Activated CD8-positive, alpha-beta memory T cell treated with anti-CD3 and anti-CD28 coated beads, Interleukin-2, amount 50 U/mL, for 1 hour (primary cell): Measurements from ENCODE around the gene KIF3A.

Source experiments
- DNase-seq: peaks from one replicate; pipeline ENCODE4 v3.0.0-alpha.2; 2020; ENCODE audit errors: extremely low read depth

Gene KIF3A

DNA sequence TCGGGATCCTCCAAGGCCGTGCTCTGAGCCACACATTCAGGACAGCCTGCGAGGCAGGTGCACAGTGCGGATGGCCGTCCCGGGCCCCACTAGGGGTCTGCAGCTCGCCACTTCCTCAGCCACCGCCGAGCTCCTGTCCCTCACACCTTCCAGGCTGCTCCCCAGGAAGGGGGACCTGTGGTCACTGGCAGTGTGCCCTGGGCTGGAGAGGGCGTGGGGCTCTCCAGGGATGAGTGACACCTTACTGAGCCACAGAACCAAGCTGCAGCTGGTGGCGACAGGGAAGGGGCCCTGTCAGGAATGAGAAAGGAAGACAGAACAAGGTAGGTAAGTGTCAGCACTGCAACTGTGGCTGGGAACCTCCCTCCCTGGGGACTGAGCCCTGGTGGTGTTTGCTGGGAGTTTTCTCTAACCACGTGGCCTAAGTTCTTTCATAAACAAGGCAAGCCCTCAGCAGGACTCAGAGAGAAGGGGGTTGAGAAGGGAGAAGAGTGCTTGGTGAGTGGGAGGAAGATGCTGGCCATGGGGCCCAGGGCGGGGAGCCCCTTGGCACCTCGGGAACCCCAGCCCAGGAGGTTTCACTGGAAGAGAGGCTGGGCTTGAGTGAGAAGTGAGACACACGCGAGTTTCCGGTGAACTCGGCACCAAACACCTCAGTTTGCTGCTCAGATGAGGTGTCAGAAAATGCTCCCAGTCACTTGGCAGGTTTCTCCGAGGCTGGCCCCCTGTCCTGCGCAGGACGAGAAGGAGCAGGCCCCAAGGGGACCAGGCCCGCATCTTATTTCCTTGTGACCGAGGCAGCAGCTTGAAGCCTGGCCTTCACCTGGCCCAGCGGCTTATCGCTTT lies 74.2 kb downstream of the KIF3A start:
- DNase-seq: no peak

DNA sequence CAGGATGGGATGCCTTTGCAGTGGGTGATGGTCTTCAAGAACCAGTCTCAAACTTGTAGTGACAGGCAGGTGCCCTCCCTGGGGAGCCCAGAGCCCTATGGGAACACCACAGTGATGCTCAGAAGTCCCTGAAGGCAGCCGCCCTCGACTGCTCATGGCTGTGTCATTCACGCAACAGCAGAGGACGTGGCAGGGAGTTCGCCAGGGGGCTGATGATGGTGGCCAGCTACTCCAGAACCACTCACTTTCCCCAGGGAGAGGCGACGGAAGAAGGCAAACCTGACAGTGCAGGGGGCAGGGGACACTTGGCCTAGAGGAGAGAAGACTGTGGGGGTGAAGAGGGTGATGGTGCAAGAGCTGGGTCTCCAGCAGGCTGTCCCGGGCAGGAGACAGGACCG lies 75.3 kb downstream of the KIF3A start:
- DNase-seq: no peak

DNA sequence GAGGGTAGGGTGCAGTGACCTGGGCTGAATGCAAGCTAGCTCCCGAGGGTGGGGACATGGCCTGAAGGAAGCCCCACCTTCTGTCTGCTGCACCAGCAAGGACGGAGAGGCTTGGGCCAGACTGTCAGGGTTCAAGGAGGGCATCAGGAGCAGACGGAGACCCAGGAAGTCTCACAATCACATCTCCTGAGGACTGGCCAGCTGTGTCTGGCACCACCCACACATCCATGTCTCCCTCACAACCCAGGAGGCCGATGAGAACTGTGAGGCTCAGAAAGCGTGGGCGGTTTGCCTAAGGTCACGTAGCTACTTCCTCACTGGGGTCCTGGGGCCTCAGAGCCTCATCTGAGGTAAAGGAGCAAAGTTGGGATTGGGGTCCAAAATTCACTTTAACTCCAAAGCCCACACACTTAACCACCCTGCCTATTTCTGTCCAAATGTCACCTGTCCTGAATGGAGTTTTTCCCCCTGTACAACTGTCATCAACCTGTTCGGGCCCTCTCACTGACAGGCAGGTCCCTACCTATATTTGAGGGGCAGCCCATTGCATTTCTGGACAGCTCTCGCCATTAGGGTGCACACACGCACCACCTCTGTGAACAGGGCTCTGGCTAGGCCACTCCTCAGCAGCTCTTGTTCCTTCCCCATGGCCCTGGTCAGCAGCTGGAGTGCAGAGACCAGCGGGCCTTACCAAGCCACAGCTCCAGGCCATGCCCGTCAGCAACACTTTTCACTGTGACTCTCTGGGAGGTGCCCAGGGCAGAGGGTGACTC lies 75.9 kb downstream of the KIF3A start:
- no peak for DNase-seq

DNA sequence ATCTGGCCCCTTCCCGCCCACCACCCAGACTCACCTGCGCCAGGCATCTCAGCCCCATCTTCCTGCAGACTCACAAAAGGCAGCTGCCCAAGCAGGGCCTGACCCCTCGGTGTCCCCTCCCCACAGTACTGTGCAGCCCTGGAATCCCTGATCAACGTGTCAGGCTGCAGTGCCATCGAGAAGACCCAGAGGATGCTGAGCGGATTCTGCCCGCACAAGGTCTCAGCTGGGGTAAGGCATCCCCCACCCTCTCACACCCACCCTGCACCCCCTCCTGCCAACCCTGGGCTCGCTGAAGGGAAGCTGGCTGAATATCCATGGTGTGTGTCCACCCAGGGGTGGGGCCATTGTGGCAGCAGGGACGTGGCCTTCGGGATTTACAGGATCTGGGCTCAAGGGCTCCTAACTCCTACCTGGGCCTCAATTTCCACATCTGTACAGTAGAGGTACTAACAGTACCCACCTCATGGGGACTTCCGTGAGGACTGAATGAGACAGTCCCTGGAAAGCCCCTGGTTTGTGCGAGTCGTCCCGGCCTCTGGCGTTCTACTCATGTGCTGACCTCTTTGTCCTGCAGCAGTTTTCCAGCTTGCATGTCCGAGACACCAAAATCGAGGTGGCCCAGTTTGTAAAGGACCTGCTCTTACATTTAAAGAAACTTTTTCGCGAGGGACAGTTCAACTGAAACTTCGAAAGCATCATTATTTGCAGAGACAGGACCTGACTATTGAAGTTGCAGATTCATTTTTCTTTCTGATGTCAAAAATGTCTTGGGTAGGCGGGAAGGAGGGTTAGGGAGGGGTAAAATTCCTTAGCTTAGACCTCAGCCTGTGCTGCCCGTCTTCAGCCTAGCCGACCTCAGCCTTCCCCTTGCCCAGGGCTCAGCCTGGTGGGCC lies 77.5 kb downstream of the KIF3A start:
- DNase-seq: no peak

DNA sequence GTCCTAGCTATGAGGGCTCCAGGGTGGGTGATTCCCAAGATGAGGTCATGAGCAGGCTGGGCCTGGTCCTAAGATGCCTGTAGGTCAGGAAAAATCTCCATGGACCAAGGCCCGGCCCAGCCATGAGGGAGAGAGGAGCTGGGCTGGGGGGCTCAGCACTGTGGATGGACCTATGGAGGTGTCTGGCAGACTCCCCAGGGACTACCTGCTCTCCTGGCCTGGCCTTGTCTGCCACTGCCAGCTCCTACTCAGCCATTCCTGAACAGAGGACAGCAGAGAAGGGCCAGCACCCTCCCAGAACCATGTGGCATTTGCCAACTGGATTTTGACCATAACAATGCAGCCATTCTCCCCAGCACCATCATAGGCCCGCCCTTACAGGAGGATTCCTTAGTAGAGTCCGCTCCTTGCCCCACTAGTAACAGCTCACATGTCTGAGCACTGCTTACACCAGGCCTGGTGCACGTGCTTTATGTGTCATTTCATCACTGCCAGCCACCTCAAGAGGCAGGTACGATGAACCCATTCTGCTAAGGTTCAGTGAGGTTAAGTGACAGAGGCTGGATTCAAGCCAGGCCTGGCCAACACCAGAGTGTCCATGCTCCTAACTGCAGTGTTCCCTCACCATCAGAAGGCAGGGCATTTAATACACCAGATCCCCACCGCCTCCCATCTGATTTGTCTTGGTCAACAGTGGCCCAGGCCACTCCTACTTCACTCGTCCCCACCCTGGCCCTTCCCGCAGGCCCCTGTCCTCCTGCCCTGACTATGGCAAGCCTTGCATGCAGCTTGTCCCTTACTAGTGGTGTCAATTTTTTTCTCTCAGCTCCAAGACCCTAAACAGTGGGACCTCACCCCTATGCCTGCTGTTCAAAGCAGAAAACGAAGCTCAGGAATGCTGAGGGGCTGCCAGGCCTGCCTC lies 78.7 kb downstream of the KIF3A start:
- no peak for DNase-seq

DNA sequence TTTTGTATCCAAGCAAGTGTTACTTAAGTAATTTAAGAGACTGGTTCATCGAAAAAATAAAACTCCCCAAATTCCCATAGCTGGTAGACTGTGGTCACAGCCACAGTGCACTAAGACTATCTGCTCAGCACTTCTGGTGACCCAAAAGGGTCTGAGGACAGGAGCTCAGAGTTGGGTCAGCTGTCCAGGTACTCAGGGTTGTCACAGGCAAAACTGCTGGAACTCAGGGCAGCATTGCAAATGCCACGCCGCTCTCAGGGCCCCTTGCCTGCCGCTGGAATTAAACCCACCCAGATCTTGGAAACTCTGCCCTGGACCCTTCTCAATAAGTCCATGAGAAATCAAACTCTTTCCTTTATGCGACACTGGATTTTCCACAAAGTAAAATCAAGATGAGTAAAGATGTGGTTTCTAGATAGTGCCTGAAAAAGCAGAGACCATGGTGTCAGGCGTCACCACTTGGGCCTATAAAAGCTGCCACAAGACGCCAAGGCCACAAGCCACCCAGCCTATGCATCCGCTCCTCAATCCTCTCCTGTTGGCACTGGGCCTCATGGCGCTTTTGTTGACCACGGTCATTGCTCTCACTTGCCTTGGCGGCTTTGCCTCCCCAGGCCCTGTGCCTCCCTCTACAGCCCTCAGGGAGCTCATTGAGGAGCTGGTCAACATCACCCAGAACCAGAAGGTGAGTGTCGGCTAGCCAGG lies 79.5 kb downstream of the KIF3A start, which contains the start of gene IL13:
IL13 (plus strand) TSS at position 498 of the 705 bp plus-strand sequence; CDS start at position 512, 14 bp downstream.
- no peak for DNase-seq

DNA sequence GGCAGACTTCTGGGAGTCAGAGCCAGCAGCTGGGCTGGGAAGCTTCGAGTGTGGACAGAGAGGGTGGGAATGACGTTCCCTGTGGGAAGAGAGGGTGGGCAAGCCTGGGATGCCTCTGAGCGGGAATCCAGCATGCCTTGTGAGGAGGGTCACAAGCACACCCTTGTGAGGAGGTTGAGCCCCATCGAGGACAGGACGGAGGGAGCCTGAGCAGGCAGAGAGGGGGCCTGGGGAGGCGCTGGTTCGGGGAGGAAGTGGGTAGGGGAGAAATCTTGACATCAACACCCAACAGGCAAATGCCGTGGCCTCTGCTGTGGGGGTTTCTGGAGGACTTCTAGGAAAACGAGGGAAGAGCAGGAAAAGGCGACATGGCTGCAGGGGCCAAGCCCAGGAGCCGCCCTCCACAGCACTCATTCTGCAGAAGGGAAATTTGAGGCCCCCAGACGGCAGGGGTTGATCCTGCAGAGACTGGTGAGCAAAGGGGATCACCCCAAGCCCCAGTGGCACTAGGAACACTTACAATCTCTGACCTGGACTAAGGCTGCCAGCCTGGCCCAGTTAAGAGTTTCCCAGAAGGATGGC lies 80.5 kb downstream of the KIF3A start:
- DNase-seq: no peak

DNA sequence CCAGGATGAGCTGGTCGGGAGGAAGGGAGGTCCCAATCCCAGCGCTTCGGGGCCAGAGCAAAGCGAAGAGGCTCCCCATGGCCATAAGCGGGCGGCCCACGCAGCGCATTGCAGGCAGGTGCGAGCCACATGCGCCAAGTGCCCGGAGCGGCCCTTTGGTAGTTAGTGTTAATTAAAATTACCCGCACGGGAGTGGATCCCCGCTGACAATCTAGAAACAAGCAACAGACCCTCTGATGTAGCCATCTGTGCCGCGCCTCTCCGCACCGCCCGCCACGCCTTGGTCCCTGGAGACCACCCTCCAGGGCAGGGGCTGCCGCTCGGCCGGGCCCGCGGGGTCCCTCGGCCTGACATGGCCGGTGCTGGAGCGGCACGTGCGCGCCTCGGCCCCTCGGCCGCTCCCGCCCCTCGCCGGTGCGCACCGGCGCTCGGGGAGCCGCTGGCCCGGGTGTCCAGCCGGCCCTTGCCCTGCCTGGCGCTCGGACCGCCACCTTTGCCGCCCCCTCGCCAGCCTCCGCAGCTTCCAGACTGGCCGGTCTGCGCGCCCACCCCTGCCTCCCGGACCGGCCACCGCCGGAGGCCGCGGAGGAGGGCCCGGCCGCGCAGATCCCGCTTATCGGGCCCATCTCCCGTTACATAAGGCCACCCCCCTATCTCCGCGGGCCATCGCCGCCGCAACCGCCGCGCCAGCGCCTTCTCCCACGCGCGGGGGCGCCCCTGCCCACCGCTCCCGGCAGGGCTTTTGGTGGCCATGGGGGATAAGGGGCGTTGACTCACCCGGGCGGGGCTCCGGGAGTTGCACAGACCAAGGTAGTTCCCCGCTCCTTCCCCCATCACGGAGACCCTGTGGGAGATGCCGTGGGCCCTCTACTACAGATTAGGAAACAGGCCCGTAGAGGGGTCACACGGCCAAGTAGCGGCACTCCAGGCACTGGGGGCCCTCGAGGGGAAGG lies 81.2 kb downstream of the KIF3A start:
- no peak for DNase-seq

DNA sequence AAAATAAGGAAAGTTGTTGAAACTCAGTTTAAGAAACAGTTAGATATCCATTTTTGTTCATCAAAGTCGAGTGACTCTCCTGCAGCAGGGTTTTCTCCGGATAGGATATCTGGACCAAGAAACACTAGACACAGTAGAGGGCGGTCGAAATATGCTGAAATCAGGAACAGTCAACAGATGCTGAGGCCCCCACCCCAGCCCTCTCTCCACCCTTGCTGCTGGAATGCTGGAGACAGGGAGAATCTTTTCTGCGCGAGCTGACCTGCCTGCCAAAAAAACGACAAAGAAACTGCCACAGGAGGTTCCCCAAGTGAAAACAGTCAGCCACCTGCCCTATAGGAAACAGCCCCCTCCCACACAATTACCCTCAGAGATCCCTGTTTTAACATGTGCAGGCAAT lies 83.6 kb downstream of the KIF3A start:
- no peak for DNase-seq

DNA sequence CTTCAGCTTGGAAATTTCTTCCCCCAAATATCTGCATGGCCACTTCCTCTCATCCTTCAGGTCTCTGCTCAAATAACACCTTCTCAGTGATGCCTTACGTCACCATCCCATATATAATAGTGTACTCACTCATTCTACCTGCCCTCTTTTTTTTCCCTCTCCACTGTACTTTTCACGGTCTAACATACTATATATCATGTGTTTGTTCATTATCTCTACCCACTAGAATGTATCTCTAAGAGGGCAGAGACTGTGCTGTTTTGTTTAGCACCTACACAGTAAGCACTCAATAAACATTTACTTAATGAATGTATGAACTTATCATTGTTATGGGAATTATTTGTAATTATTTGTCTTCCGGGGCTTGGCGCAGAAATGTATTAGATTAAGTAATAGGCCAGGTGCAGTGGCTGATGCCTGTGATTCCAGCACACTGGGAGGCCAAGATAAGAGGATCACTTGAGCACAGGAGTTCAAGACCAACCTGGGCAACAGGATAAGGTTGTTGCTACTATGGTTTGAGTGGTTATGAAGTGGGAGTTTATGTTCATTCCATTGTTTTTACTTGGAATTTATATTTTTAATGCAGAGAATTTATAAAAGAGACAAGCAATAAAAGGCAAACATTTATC lies 85.4 kb downstream of the KIF3A start:
- DNase-seq: no peak

DNA sequence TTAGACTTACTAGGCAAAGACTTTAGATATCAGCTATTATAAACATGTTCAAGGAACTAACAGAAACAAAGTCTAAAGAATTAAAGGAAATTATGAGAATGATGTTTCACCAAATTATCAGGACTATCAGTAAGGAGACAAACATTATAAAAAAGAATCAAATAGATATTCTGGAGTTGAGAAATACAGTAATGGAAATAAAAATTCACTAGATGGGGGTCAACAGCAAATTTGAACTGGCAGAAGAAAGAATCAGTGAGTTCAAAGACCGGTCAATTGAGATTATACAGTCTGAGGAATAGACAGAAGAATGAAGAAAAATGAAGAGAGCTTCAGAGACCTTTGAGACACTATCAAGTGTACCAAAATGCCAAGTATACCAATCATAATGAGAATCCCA lies 89.0 kb downstream of the KIF3A start:
- DNase-seq: no peak

DNA sequence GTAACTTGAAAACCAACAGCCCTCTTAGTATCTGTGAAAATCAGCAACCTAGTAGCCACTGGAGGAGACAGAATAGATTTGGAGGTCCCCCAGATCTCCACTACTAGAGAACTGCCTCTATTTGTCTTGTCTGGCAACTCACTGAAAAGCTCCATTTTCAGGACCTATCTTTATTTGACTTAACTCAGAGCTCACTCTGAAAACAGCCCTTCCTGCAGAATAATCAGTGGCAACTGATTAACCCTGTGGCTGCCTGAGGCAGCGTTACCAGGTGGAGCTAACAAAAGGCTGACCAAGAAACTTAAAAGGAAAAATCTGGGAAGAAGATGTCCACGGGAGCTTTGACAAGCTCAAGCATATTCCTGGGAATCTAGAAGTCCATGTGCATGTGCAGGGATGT lies 89.9 kb downstream of the KIF3A start:
- no peak for DNase-seq

DNA sequence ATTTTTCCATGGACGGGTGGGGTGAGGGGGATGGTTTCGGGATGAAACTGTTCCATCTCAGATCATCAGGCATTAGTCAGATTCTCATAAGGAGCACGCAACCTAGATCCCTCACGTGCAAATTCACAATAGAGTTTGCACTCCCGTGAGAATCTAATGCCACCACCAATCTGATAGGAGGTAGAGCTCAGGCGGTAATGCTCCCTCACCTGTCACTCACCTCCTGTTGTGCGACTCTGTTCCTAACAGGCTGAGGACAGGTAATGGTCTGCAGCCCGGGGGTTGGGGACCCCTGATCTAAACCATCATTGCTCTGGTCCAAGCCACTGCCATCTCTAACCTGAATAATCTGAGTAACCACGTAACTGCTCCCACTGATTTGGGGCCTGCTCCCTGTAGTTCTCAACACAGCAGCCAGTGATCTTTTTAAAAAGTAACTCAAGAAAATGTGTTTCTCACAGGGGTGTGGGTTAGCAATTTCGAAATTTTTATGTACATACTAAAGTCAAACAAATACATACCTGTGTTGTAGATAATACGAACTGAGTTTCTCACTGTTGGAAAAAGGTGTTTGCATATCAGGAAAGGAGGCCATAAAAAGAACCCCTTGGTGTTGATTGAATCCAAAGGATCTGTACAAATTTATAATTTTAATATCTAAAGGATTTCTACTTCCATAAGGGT lies 90.6 kb downstream of the KIF3A start:
- no peak for DNase-seq

DNA sequence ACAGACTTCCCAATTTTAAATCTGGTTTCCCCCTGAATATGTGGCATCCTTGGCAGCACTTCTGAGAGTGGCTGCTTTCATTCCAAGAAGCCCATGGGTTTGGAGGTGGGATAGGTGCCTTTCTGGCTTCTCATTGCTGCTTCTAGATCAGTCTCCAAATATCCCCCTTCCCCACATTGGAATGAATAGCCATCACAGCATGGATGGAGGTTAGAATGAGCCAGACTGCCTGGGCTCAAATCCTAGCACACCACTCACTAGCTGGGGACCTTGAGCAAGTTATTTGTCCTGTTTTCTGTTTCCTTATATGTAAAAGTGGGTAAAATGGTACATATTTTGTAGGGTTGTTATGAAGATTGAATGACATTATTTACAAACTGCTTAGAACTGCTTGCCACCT lies 93.2 kb downstream of the KIF3A start:
- DNase-seq: no peak
